ENCODE results near the gene SUZ12.
"Not testable (repeated sequence)": the region's sequence is repeated elsewhere in the genome, so short reads cannot be mapped to it uniquely, and the experiment has no call there.

SUZ12 gene

GRCh38 chr17:31936615-31937609 is at the start of gene SUZ12:
TSS of gene SUZ12 (plus strand) at chr17:31937007. CDS start at chr17:31937247, 240 bp downstream.
- Histone ChIP-seq H3K4me3 (ENCODE audit: low read length) (peak within 1 kb of the TSS; percentile 69), H3K9ac (ENCODE audit: low read length) (peak within 1 kb of the TSS; percentile 51), H3K27ac (ENCODE audit: low read depth, low read length) (peak within 1 kb of the TSS; percentile 75)
- not testable (repeated sequence) for H3K4me1 ChIP-seq (ENCODE audit: control insufficient read depth, insufficient read depth, low read length); H3K36me3 ChIP-seq (ENCODE audit: control insufficient read depth, insufficient read depth, low read length); H3K27me3 ChIP-seq (ENCODE audit: control insufficient read depth, insufficient read depth, low read length)

- Histone ChIP-seq H3K27me3 (ENCODE audit: control insufficient read depth, insufficient read depth, low read length) (no peaks in the 10 kb centered on the region), H3K4me3 (ENCODE audit: low read length) (no peak overlapping the region), H3K27ac (ENCODE audit: low read depth, low read length) (no peak overlapping the region), H3K4me1 (ENCODE audit: control insufficient read depth, insufficient read depth, low read length) (no peaks in the 10 kb centered on the region), H3K36me3 (ENCODE audit: control insufficient read depth, insufficient read depth, low read length) (peaks cover 25% of the 10 kb centered on the region), H3K9ac (ENCODE audit: low read length) (no peak overlapping the region)
Observed at GRCh38 chr17:31888124-31888523, 48.7 kb upstream of the SUZ12 start.

- H3K27me3 ChIP-seq (ENCODE audit: control insufficient read depth, insufficient read depth, low read length) = no peaks in the 10 kb centered on the region
- peaks cover 3% of the 10 kb centered on the region for H3K36me3 ChIP-seq (ENCODE audit: control insufficient read depth, insufficient read depth, low read length)
- H3K4me3 ChIP-seq (ENCODE audit: low read length) = peak overlapping the region; percentile 100
- H3K27ac ChIP-seq (ENCODE audit: low read depth, low read length) = no peak overlapping the region
- peaks cover 5% of the 10 kb centered on the region for H3K4me1 ChIP-seq (ENCODE audit: control insufficient read depth, insufficient read depth, low read length)
- H3K9ac ChIP-seq (ENCODE audit: low read length) = peak overlapping the region; percentile 93
Observed at GRCh38 chr17:31900877-31901276, 35.9 kb upstream of the SUZ12 start.

- Histone ChIP-seq H3K27ac (ENCODE audit: low read depth, low read length) (no peak overlapping the region), H3K4me3 (ENCODE audit: low read length) (no peak overlapping the region), H3K27me3 (ENCODE audit: control insufficient read depth, insufficient read depth, low read length) (no peaks in the 10 kb centered on the region), H3K36me3 (ENCODE audit: control insufficient read depth, insufficient read depth, low read length) (no peaks in the 10 kb centered on the region), H3K4me1 (ENCODE audit: control insufficient read depth, insufficient read depth, low read length) (peaks cover 5% of the 10 kb centered on the region), H3K9ac (ENCODE audit: low read length) (no peak overlapping the region)
Observed at GRCh38 chr17:31902693-31903092, 34.1 kb upstream of the SUZ12 start.

- H3K4me1 ChIP-seq (ENCODE audit: control insufficient read depth, insufficient read depth, low read length) = peaks cover 9% of the 10 kb centered on the region
- no peak overlapping the region for H3K9ac ChIP-seq (ENCODE audit: low read length)
- no peak overlapping the region for H3K4me3 ChIP-seq (ENCODE audit: low read length)
- H3K36me3 ChIP-seq (ENCODE audit: control insufficient read depth, insufficient read depth, low read length) = no peaks in the 10 kb centered on the region
- H3K27me3 ChIP-seq (ENCODE audit: control insufficient read depth, insufficient read depth, low read length) = no peaks in the 10 kb centered on the region
- no peak overlapping the region for H3K27ac ChIP-seq (ENCODE audit: low read depth, low read length)
Observed at GRCh38 chr17:31903401-31903800, 33.4 kb upstream of the SUZ12 start.

- Histone ChIP-seq H3K27ac (ENCODE audit: low read depth, low read length) (no peak overlapping the region), H3K9ac (ENCODE audit: low read length) (no peak overlapping the region)
Observed at GRCh38 chr17:31907342-31907962, 29.4 kb upstream of the SUZ12 start.

GRCh38 chr17:31908386-31908785 is 28.4 kb upstream of the SUZ12 start:
- H3K27me3 ChIP-seq (ENCODE audit: control insufficient read depth, insufficient read depth, low read length) = no peaks in the 10 kb centered on the region
- no peaks in the 10 kb centered on the region for H3K36me3 ChIP-seq (ENCODE audit: control insufficient read depth, insufficient read depth, low read length)
- H3K9ac ChIP-seq (ENCODE audit: low read length) = no peak overlapping the region
- H3K4me3 ChIP-seq (ENCODE audit: low read length) = no peak overlapping the region
- no peak overlapping the region for H3K27ac ChIP-seq (ENCODE audit: low read depth, low read length)
- H3K4me1 ChIP-seq (ENCODE audit: control insufficient read depth, insufficient read depth, low read length) = peaks cover 3% of the 10 kb centered on the region

More at GRCh38 chr17:31907342-31907962, 29.4 kb upstream of the SUZ12 start:
- Histone ChIP-seq H3K36me3 (ENCODE audit: control insufficient read depth, insufficient read depth, low read length) (no peaks in the 10 kb centered on the region), H3K4me3 (ENCODE audit: low read length) (no peak overlapping the region), H3K27me3 (ENCODE audit: control insufficient read depth, insufficient read depth, low read length) (no peaks in the 10 kb centered on the region), H3K4me1 (ENCODE audit: control insufficient read depth, insufficient read depth, low read length) (peaks cover 3% of the 10 kb centered on the region)

- H3K27me3 ChIP-seq (ENCODE audit: control insufficient read depth, insufficient read depth, low read length); H3K4me3 ChIP-seq (ENCODE audit: low read length): not testable (repeated sequence)
Observed at GRCh38 chr17:31912705-31913104, 24.1 kb upstream of the SUZ12 start.

GRCh38 chr17:31915456-31916100 is 21.2 kb upstream of the SUZ12 start:
- Histone ChIP-seq H3K9ac (ENCODE audit: low read length) (no peak overlapping the region), H3K36me3 (ENCODE audit: control insufficient read depth, insufficient read depth, low read length) (no peaks in the 10 kb centered on the region), H3K4me3 (ENCODE audit: low read length) (no peak overlapping the region), H3K27ac (ENCODE audit: low read depth, low read length) (no peak overlapping the region), H3K27me3 (ENCODE audit: control insufficient read depth, insufficient read depth, low read length) (peaks cover 3% of the 10 kb centered on the region), H3K4me1 (ENCODE audit: control insufficient read depth, insufficient read depth, low read length) (no peaks in the 10 kb centered on the region)

More at GRCh38 chr17:31912705-31913104, 24.1 kb upstream of the SUZ12 start:
- not testable (repeated sequence) for H3K4me1 ChIP-seq (ENCODE audit: control insufficient read depth, insufficient read depth, low read length); H3K36me3 ChIP-seq (ENCODE audit: control insufficient read depth, insufficient read depth, low read length); H3K9ac ChIP-seq (ENCODE audit: low read length); H3K27ac ChIP-seq (ENCODE audit: low read depth, low read length)

GRCh38 chr17:31916491-31917064 is 20.2 kb upstream of the SUZ12 start:
- Histone ChIP-seq H3K4me3 (ENCODE audit: low read length) (peak overlapping the region; percentile 44), H3K9ac (ENCODE audit: low read length) (no peak overlapping the region), H3K27ac (ENCODE audit: low read depth, low read length) (no peak overlapping the region), H3K27me3 (ENCODE audit: control insufficient read depth, insufficient read depth, low read length) (peaks cover 3% of the 10 kb centered on the region), H3K36me3 (ENCODE audit: control insufficient read depth, insufficient read depth, low read length) (no peaks in the 10 kb centered on the region), H3K4me1 (ENCODE audit: control insufficient read depth, insufficient read depth, low read length) (no peaks in the 10 kb centered on the region)

GRCh38 chr17:31917065-31917529 is 19.7 kb upstream of the SUZ12 start:
- Histone ChIP-seq H3K36me3 (ENCODE audit: control insufficient read depth, insufficient read depth, low read length) (no peaks in the 10 kb centered on the region), H3K4me1 (ENCODE audit: control insufficient read depth, insufficient read depth, low read length) (no peaks in the 10 kb centered on the region), H3K27me3 (ENCODE audit: control insufficient read depth, insufficient read depth, low read length) (peaks cover 3% of the 10 kb centered on the region), H3K27ac (ENCODE audit: low read depth, low read length) (no peak overlapping the region), H3K4me3 (ENCODE audit: low read length) (peak overlapping the region; percentile 44), H3K9ac (ENCODE audit: low read length) (no peak overlapping the region)

GRCh38 chr17:31917721-31918120 is 19.1 kb upstream of the SUZ12 start:
- not testable (repeated sequence) for H3K4me3 ChIP-seq (ENCODE audit: low read length); H3K27me3 ChIP-seq (ENCODE audit: control insufficient read depth, insufficient read depth, low read length); H3K36me3 ChIP-seq (ENCODE audit: control insufficient read depth, insufficient read depth, low read length)

More at GRCh38 chr17:31917721-31918120, 19.1 kb upstream of the SUZ12 start:
- H3K9ac ChIP-seq (ENCODE audit: low read length); H3K4me1 ChIP-seq (ENCODE audit: control insufficient read depth, insufficient read depth, low read length); H3K27ac ChIP-seq (ENCODE audit: low read depth, low read length): not testable (repeated sequence)

Data from rectal smooth muscle tissue (tissue), 1 donor.